Spleen (tissue), 7 donors: ENCODE measurements around the gene PINK1.

Source experiments
- POLR2AphosphoS5 ChIP-seq, 3 donors: sonication (generic); formaldehyde crosslinking; IDR thresholded peaks; one replicate each; pipeline ENCODE4 v1.5.1; 2017; ENCODE audit warnings: antibody characterized with exemption in 3 of 3
- TF ChIP-seq, protein P1 (sequence below), 11 experiments: fragments of 200-600 bp in 7 of 11; fragments of 450-650 bp in 4 of 11; sonication (generic) in 4 of 11; IDR thresholded peaks in 8 of 11; conservative IDR thresholded peaks in 3 of 11; 1 replicate in 7 of 11; 2 replicates in 4 of 11; pipeline versions ENCODE4 v1.4.0 to v1.8.0; 2016 to 2021; ENCODE audit warnings: antibody characterized with exemption in 11 of 11, inconsistent platforms in 4 of 11, mild to moderate bottlenecking in 1 of 11
- donor health status: DM: no; HTN: no; CAD: no; lungs with moderate emphysema.
- donor health status: DM: no; HTN: no; CAD: no.
- donor health status: DM: no; HTN: no; CAD: no.

DNA sequence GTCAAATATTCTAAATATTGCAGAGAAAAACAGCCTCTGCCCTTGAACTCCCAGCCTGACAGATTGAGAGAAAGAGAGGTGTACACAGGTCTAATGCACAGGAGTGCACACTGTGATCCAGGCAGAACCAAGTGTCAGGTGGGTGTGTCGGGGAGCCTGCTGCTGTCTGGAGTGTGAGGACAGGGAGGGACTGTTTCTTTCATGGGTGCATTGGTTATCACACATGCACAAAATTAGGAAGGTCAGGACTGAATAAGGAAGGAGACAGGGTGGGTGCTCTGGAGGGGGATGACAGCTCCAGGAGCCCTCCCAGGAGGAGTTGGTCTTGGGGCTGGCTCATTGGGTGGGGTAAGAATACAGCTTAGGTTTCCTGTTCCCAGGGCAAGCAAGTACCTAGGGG is 13.3 kb upstream of the PINK1 start:
- no peak for TF ChIP-seq POLR2AphosphoS5 (IDR thresholded peaks at IDR 0.05)
- TF ChIP-seq, protein P1, sequence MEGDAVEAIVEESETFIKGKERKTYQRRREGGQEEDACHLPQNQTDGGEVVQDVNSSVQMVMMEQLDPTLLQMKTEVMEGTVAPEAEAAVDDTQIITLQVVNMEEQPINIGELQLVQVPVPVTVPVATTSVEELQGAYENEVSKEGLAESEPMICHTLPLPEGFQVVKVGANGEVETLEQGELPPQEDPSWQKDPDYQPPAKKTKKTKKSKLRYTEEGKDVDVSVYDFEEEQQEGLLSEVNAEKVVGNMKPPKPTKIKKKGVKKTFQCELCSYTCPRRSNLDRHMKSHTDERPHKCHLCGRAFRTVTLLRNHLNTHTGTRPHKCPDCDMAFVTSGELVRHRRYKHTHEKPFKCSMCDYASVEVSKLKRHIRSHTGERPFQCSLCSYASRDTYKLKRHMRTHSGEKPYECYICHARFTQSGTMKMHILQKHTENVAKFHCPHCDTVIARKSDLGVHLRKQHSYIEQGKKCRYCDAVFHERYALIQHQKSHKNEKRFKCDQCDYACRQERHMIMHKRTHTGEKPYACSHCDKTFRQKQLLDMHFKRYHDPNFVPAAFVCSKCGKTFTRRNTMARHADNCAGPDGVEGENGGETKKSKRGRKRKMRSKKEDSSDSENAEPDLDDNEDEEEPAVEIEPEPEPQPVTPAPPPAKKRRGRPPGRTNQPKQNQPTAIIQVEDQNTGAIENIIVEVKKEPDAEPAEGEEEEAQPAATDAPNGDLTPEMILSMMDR (IDR thresholded peaks at IDR 0.05 in 8 of 11, conservative IDR thresholded peaks at IDR 0.05 in 3 of 11) = no peak
